ENCODE results near the gene SPATA20.

The SPATA20 gene

DNA sequence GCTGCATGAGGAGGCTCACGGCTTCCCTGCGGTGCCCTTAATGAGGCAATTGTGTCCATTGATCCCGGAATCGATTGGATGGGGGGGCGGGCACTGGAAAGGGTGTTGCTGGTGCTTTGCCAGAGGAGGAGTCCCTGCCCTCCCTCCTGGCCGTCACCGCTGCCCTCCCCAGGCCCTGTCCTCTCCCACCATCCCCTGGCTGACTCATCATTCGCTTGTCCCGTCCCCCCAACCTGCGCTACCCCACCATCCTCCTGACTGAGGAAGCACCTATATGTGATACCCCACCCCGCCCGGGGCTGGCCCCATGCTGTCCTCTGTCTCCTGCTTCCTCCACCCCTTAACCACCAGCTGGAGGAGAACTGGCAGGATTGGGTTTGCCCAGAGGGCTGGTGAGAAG is 34.3 kb downstream of the SPATA20 start:
- Mint-ChIP-seq H3K4me3 (no peak overlapping the region), H3K27me3 (ENCODE audit: low read depth) (peaks cover 12% of the 10 kb centered on the region), H3K27ac (no peak overlapping the region), H3K9me3 (no peaks in the 10 kb centered on the region), H3K4me1 (peaks cover 41% of the 10 kb centered on the region), H3K36me3 (ENCODE audit: low read depth) (peaks cover 30% of the 10 kb centered on the region)
- TF ChIP-seq, protein P1, sequence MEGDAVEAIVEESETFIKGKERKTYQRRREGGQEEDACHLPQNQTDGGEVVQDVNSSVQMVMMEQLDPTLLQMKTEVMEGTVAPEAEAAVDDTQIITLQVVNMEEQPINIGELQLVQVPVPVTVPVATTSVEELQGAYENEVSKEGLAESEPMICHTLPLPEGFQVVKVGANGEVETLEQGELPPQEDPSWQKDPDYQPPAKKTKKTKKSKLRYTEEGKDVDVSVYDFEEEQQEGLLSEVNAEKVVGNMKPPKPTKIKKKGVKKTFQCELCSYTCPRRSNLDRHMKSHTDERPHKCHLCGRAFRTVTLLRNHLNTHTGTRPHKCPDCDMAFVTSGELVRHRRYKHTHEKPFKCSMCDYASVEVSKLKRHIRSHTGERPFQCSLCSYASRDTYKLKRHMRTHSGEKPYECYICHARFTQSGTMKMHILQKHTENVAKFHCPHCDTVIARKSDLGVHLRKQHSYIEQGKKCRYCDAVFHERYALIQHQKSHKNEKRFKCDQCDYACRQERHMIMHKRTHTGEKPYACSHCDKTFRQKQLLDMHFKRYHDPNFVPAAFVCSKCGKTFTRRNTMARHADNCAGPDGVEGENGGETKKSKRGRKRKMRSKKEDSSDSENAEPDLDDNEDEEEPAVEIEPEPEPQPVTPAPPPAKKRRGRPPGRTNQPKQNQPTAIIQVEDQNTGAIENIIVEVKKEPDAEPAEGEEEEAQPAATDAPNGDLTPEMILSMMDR (IDR thresholded peaks at IDR 0.05; ENCODE audit: unreplicated experiment in 3 of 3): no peak

DNA sequence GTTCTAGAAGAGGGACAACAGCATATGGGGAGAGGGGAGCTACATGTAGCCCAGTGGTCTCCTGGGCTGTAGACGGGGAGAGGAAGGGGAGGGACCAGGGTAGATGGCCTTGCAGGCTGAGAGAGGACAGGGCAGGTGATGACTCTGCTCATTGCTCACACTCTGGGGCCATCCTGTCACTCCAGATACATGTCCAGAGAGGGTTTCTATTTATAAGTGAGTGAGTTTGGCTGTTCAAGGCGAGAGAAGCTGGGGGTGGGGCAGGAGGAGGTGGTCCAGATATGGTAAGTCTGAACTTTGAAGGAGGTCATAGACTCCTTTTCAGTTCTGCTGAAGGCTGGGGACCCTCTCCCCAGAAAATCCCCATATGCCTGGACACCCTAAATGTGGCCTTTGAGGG is 35.8 kb downstream of the SPATA20 start:
- Mint-ChIP-seq H3K9me3 (no peaks in the 10 kb centered on the region), H3K36me3 (ENCODE audit: low read depth) (peaks cover 24% of the 10 kb centered on the region), H3K27me3 (ENCODE audit: low read depth) (peaks cover 12% of the 10 kb centered on the region), H3K27ac (peak overlapping the region in 2 of 3 experiments; percentile 20 to 87), H3K4me3 (no peak overlapping the region), H3K4me1 (peaks cover 53% of the 10 kb centered on the region)
- TF ChIP-seq, protein P1 (IDR thresholded peaks at IDR 0.05; ENCODE audit: unreplicated experiment in 3 of 3): no peak

DNA sequence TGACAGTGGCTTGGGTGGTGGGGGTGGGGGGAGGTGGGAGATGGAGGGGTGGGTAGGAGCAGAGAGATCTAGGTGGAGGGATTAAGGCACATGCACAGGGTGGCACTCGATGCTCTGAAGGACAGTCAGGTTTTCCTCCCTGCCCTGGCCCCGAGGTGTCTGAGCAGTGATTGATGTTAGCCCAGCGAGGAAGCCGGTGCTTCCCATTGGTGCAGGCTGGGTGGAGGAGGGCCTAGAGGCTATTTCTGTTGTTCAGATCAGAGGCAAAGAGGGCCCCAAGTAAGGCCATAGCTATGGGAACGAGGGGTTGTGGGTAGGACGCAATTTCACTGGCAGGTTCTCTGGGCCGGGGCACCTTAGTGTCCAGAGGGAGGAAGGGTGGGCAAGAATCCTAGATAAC is 36.7 kb downstream of the SPATA20 start:
- Mint-ChIP-seq H3K27me3 (ENCODE audit: low read depth) (peaks cover 10% of the 10 kb centered on the region), H3K36me3 (ENCODE audit: low read depth) (peaks cover 22% of the 10 kb centered on the region), H3K27ac (peak overlapping the region; percentile 49 to 89 (median 87)), H3K4me1 (peaks cover 60% of the 10 kb centered on the region), H3K4me3 (peak overlapping the region; percentile 3 to 30 (median 12)), H3K9me3 (no peaks in the 10 kb centered on the region)
- TF ChIP-seq, protein P1 (IDR thresholded peaks at IDR 0.05; ENCODE audit: unreplicated experiment in 3 of 3): no peak

DNA sequence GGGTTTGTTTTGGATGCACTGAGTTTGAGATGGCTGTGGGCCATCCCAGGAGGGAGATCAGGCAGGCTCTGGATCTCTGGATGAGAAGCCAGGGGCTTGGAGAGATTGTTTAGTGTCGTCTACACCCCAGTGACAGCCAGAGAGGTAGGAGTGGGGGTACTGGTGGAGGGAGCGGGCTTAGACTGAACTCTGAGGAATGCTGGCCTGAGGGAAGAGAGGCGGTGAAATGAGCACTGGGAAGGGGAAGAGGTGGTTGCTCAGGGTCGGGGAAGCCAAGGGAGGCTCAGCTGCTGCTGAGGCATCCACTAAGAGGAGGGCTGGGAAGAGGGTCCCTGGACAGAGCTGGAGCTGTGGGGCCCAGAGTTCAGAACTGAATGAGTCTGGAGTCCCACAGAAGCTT is 37.1 kb downstream of the SPATA20 start:
- Mint-ChIP-seq H3K4me3 (peak overlapping the region; percentile 3 to 30 (median 12)), H3K36me3 (ENCODE audit: low read depth) (peaks cover 17% of the 10 kb centered on the region), H3K9me3 (no peaks in the 10 kb centered on the region), H3K27me3 (ENCODE audit: low read depth) (peaks cover 7% of the 10 kb centered on the region), H3K4me1 (peaks cover 64% of the 10 kb centered on the region), H3K27ac (peak overlapping the region; percentile 49 to 89 (median 87))
- TF ChIP-seq, protein P1 (IDR thresholded peaks at IDR 0.05; ENCODE audit: unreplicated experiment in 3 of 3): no peak

DNA sequence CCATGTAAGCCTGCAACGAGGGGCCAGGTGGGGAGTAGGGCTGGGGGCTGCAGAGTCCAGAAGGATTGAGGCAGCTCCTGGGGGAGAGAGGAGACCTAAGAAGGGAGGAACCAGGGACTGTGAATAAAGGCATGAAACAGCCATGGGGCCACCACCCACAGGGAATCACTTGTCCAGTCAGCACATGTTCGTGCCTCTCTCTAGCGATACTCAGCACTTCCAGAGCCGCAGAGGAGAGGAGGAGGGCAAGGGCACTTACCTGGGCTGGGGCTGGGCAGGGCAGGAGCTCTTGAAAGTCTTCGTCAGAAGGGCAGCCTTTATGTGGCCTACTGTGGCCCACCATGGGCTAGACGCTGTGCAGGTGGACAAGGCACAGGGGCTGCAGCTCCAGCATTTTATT is 37.8 kb downstream of the SPATA20 start:
- Mint-ChIP-seq H3K4me3 (no peak overlapping the region), H3K27me3 (ENCODE audit: low read depth) (peaks cover 7% of the 10 kb centered on the region), H3K4me1 (peaks cover 71% of the 10 kb centered on the region), H3K9me3 (no peaks in the 10 kb centered on the region), H3K27ac (peak overlapping the region in 2 of 3 experiments; percentile 87 to 89), H3K36me3 (ENCODE audit: low read depth) (peaks cover 17% of the 10 kb centered on the region)
- TF ChIP-seq, protein P1 (IDR thresholded peaks at IDR 0.05; ENCODE audit: unreplicated experiment in 3 of 3): no peak

DNA sequence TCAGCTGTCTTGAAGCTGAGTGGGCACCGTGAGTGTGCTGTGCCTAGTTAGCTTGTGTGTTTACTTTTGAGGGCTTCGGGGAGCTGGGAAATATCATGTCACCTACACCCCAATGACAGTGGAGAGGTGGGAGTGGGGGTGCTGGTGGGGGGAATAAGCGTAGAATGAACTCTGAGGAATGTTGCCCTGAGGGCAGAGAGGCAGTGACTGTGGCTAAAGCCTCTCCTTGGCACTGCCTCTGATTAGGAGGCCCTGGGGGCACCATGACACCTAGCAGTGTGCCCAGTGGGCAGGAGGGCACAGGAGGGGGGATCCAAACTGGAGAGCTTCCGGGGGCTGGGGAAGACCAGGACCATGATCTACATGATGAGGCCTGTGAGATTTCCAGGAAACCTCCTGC is 38.4 kb downstream of the SPATA20 start:
- Mint-ChIP-seq H3K9me3 (no peaks in the 10 kb centered on the region), H3K27ac (peak overlapping the region in 2 of 3 experiments; percentile 72 to 93)
- TF ChIP-seq, protein P1 (IDR thresholded peaks at IDR 0.05; ENCODE audit: unreplicated experiment in 3 of 3): no peak

More for the DNA sequence above, 38.4 kb downstream of the SPATA20 start:
- Mint-ChIP-seq H3K36me3 (ENCODE audit: low read depth) (peaks cover 17% of the 10 kb centered on the region), H3K27me3 (ENCODE audit: low read depth) (peaks cover 7% of the 10 kb centered on the region), H3K4me3 (no peak overlapping the region), H3K4me1 (peaks cover 76% of the 10 kb centered on the region)
